Sigmoid colon (tissue), 4 donors: ENCODE measurements around the gene GUCA1C.

Experiments
- POLR2AphosphoS5 ChIP-seq, 4 donors: sonication (generic); formaldehyde crosslinking; IDR thresholded peaks; one replicate each; pipeline ENCODE4 v1.6.1; 2017; ENCODE audit warnings: antibody characterized with exemption in 4 of 4
- TF ChIP-seq, protein P1 (sequence below), 4 experiments: fragments of 450-650 bp in 3 of 4; fragments of 200-600 bp in 1 of 4; IDR thresholded peaks; one replicate each; pipeline ENCODE4 v1.5.1; 2016 to 2019; ENCODE audit warnings: antibody characterized with exemption in 4 of 4, mild to moderate bottlenecking in 3 of 4, moderate library complexity in 2 of 4

DNA sequence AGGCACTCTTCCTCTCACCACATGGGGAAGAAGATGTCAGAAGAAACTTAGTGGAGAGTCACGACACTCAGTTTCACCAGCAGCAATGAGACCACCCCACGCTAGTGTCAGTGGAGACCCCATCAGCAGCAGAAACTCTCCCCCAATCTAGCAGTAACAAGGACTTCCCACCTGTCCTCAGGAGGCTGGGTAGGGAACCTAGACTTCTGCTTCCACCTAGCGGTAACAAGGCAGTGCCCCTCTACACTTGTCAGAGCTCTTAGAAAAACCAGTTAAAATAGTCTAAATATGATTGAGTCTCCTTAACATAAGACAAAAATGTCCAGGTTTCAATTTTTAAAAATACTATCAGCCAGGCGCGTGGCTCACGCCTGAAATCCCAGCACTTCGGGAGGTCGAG is 73.8 kb downstream of the GUCA1C start:
- TF ChIP-seq, protein P1, sequence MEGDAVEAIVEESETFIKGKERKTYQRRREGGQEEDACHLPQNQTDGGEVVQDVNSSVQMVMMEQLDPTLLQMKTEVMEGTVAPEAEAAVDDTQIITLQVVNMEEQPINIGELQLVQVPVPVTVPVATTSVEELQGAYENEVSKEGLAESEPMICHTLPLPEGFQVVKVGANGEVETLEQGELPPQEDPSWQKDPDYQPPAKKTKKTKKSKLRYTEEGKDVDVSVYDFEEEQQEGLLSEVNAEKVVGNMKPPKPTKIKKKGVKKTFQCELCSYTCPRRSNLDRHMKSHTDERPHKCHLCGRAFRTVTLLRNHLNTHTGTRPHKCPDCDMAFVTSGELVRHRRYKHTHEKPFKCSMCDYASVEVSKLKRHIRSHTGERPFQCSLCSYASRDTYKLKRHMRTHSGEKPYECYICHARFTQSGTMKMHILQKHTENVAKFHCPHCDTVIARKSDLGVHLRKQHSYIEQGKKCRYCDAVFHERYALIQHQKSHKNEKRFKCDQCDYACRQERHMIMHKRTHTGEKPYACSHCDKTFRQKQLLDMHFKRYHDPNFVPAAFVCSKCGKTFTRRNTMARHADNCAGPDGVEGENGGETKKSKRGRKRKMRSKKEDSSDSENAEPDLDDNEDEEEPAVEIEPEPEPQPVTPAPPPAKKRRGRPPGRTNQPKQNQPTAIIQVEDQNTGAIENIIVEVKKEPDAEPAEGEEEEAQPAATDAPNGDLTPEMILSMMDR (IDR thresholded peaks at IDR 0.05), result no peak
- TF ChIP-seq POLR2AphosphoS5 (IDR thresholded peaks at IDR 0.05), result no peak
